ENCODE results near the gene CACNA1A.
"Not testable (repeated sequence)": the region's sequence is repeated elsewhere in the genome, so short reads cannot be mapped to it uniquely, and the experiment has no call there.

Gene CACNA1A

GRCh38 chr19:13267889-13268288, 238.4 kb downstream of the CACNA1A start:
- DNase-seq: no peak

- no peak for DNase-seq
Measured at GRCh38 chr19:13267131-13267530, 239.1 kb downstream of the CACNA1A start.

- DNase-seq: no peak
Measured at GRCh38 chr19:13262450-13262849, 243.8 kb downstream of the CACNA1A start.

GRCh38 chr19:13260883-13261653, 245.2 kb downstream of the CACNA1A start:
- DNase-seq: no peak

GRCh38 chr19:13256918-13257317, 249.4 kb downstream of the CACNA1A start:
- no peak for DNase-seq

- not testable (repeated sequence) for DNase-seq
Measured at GRCh38 chr19:13256398-13256797, 249.9 kb downstream of the CACNA1A start.

- DNase-seq: no peak
Measured at GRCh38 chr19:13255719-13256059, 250.6 kb downstream of the CACNA1A start.

GRCh38 chr19:13255041-13255718, 251.1 kb downstream of the CACNA1A start:
- no peak for DNase-seq

GRCh38 chr19:13252569-13253335, 253.5 kb downstream of the CACNA1A start:
- no peak for DNase-seq

GRCh38 chr19:13244920-13245319, 261.4 kb downstream of the CACNA1A start:
- DNase-seq: no peak

- no peak for DNase-seq
Measured at GRCh38 chr19:13241231-13242104, 264.8 kb downstream of the CACNA1A start.

GRCh38 chr19:13240312-13241022, 265.8 kb downstream of the CACNA1A start:
- DNase-seq: no peak

- no peak for DNase-seq
Measured at GRCh38 chr19:13238891-13239534, 267.3 kb downstream of the CACNA1A start.

GRCh38 chr19:13234518-13234917, 271.8 kb downstream of the CACNA1A start:
- DNase-seq: no peak

GRCh38 chr19:13231663-13232062, 274.6 kb downstream of the CACNA1A start:
- no peak for DNase-seq

GRCh38 chr19:13229246-13229645, 277.0 kb downstream of the CACNA1A start:
- DNase-seq: no peak

GRCh38 chr19:13228561-13228960, 277.7 kb downstream of the CACNA1A start:
- DNase-seq: no peak

GRCh38 chr19:13226983-13227382, 279.3 kb downstream of the CACNA1A start:
- no peak for DNase-seq

- DNase-seq: no peak
Measured at GRCh38 chr19:13225973-13226865, 280.1 kb downstream of the CACNA1A start.

- DNase-seq: no peak
Measured at GRCh38 chr19:13225085-13225484, 281.2 kb downstream of the CACNA1A start.

- DNase-seq: no peak
Measured at GRCh38 chr19:13220847-13221246, 285.4 kb downstream of the CACNA1A start.
